HG03565 (cell line): ENCODE data around the gene DDX54.
A peak's percentile ranks its signal among the peaks of the same experiment; 100 is the strongest.

Experiments used
- ATAC-seq: cut with Tn5 transposase; IDR thresholded peaks from one replicate; pipeline ENCODE4 v1.9.1; 2021; ENCODE audit warnings: mild to moderate bottlenecking, moderate library complexity; ENCODE audit not compliant: unreplicated experiment

DDX54 gene

DNA sequence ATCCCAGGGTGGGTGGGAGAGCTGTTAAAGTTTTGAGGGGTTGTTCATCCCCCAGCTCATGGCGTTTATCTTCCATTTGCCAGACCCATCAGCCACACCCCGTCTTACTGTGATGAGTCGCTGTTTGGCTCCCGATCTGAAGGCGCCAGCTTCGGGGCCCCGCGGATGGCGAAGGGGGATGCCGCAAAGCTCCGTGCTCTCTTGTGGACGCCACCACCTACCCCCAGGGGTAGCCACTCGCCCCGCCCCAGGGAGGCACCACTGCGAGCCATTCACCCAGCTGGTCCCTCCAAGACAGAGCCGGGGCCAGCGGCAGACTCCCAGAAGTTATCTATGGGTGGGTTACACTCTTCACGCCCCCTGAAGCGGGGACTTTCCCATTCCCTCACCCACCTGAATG, 5.9 kb upstream of the DDX54 start:
- ATAC-seq: no peak

DNA sequence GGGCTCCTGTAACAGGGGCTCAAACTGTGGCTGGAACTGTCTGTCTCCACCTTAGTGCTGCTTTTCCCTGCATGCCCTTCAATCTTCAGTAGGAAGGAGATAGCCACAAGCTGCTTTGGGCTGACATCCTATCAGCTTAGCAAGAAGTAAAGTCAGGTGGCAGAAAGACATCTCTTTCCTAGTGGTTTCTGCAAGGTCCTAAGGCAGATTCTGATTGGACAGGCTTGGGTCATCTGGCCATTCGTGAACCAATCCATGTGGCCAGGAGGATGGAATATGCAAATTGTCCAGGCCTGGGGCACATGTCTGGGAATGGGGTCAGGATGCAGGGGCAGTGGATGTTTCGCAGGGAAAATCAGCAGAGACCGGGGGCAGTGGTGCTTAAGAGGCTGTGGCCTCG, 5.5 kb upstream of the DDX54 start:
- no peak for ATAC-seq

DNA sequence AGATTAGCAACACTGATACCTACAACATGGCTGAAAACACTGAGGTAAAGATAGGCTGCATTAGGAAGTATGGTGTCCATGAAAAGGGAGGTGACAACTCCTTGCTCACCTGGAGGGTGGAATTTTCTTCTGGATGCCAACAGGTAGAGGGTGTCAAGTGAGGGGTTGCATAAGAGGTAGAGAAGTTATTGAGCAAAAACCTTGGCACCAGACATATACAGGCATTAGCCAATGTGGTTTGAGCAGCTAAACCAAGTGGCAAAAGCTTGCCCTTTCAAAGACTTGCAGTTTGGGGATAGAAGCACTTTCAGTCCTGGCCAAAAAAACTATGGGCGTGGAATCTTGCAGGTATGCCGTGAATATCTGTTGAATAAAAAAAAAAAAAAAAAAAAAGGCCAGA, 4.1 kb upstream of the DDX54 start:
- ATAC-seq: no peak

DNA sequence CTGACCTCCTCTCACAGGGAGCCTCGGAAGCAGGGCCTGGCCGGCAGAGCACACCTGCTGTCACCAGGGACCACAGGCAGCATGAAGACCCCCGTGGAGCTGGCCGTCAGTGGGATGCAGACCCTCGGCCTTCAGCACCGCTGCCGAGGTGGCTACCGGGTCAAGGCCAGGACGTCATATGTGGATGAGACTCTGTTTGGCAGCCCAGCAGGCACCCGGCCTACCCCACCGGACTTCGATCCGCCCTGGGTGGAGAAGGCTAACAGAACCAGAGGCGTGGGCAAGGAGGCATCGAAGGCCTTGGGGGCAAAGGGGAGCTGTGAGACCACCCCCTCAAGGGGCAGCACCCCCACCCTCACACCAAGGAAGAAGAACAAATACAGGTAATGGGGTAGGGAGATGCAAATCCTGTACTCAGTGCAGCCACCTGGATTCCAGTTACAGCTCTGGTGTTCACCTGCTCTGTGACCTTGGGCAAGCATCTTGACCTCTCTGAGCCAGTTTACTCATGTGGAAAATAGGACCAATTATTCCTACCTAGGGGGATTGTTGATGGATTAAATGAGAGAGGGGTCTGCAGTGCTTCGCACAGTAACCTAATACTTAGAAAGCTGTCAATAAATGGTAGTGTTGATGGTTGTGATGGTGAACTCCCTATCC, 1.5 kb upstream of the DDX54 start:
- no peak for ATAC-seq

DNA sequence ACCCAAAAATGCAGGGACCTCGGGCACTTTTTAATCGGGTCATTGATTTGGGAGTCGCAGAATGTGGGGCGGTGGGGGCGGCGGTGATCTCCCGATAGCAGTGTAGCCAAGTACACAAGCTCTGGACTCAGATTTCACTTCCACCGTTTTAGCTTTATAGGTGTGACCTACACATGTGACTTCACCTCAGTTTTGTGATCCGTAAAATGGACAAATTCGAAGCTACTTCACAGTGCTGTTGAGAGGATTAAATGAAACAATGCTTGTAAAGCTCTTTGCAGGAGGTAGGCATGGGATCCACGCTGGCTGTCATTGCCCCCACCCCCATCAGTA, 721 bp upstream of the DDX54 start:
- ATAC-seq: no peak

DNA sequence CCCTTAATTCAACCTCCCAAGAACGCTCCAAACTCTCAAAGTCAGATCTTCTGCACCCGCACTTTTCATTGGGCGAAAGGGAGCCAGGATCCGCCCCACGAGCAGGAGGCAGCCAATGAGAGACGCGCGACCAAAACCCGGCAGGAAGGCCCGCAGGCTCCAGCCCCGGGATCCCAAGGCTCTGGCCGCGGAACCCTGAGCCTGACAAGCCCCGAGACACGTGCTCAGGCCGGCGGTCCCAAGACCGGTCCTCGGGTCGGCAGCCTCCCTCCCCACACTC, 438 bp downstream of the DDX54 start:
- ATAC-seq: peak; percentile 66

DNA sequence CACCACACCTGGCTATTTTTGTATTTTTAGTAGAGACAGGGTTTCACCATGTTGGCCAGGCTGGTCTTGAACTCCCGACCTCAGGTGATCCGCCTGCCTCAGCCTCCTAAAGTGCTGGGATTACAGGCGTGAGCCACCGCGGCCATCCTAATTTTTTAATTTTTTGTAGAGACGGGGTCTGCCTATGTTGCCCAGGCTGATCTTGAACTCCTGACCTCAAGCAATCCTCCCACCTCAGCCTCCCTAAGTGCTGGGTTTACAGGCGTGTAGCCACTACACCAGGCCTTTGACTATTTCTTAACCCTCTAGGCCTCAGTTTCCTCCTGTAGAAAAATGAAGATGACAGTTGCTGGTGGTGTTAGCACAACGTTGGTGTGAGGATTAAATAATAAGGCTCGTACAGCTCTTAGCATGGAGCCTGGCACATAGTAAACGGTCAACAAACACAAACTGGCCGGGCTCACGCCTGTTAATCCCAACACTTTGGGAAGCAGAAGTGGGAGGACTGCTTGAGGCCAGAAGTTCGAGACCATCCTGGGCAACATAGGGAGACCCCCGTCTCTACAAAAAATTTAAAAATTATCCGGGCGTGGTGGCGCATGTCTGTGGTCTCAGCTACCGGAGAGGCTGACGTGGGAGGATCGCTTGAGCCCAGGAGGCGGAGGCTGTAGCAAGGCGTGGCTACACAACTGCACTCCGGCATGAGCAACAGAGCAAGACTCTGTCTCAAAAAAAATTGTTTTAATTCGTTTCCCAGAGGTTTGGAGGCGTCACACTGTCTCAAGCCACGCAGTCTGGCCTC, 979 bp downstream of the DDX54 start:
- peak; percentile 24 for ATAC-seq

DNA sequence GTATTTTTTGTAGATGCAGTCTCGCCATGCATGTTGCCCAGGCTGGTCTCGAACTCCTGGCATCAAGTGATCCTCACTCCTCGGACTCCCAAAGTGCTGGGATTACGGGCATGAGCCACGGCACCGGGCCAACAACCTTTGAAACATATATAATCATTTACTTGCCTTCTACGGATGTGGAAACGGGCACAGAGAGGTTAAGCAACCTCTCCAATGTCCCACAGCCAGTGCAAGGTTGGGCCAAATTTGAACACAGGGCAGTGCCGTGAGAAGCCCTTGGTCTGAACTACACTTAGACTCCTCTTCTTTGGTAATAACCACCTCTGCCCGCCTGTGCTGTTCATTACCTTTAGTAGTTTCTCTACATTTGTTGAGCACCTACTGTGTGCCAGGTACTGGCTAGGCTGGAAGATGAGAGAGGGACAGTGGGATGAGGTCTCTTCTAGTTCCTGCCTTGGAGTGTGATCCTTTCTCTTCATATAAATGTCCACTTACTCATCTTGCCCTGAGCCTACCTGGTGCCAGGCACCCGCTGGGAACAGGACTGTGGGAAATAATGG, 2.2 kb downstream of the DDX54 start:
- ATAC-seq: no peak

DNA sequence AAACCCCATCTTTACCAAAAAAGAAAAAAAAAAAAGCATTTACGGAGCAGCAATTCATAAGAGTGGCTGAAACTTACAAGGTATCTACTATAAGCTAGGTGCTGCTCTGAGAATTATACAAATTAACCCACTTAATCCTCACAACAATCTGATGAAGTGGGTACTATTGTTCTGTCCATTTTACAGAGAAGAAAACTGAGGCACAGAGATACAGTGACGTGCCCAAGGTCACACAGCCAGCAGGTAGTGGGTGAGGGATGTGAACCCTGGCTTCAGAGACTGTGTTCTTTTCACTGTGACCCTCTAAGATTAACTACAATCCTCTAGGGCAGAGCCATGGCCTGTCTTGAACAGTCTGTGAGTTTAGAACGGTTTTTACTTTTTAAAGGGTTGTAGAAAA, 3.3 kb downstream of the DDX54 start:
- ATAC-seq: no peak

DNA sequence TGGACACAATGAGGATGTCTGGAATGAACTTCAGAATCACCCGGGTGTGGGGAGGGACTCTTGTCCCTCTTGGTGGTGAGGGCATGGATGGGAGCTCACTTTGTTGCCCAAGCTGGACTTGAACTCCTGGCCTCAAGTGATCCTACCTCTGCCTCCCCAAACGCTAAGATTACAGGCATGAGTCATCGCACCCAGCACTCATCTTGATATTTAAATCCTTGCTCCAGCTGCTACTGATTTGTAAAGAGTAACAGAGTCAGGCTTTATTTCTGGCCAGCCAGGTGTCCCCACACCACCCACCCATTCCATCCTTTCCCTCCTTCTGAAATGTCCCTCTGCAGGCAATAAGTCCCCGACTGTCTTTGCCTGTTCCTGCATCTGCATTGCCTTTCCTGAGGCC, 4.9 kb downstream of the DDX54 start:
- no peak for ATAC-seq

DNA sequence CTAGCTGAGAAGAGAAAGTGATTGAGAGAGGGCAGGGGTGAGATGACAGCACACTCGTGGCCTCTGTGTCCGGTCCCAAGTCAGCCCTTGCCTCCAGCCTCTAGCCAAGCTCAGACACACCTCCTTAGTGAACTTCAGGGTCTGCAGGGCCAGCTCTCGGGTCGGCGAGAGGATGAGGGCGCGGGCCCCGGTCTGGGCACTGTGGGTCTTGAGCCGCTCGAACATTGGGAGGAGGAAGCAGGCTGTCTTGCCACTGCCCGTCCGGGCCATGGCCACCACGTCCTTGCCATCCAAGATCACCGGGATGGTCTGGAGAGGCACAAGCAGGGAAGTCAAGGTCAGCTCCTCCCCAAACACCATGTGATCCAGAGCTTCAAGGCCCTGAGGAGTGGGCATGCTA, 6.3 kb downstream of the DDX54 start:
- no peak for ATAC-seq

DNA sequence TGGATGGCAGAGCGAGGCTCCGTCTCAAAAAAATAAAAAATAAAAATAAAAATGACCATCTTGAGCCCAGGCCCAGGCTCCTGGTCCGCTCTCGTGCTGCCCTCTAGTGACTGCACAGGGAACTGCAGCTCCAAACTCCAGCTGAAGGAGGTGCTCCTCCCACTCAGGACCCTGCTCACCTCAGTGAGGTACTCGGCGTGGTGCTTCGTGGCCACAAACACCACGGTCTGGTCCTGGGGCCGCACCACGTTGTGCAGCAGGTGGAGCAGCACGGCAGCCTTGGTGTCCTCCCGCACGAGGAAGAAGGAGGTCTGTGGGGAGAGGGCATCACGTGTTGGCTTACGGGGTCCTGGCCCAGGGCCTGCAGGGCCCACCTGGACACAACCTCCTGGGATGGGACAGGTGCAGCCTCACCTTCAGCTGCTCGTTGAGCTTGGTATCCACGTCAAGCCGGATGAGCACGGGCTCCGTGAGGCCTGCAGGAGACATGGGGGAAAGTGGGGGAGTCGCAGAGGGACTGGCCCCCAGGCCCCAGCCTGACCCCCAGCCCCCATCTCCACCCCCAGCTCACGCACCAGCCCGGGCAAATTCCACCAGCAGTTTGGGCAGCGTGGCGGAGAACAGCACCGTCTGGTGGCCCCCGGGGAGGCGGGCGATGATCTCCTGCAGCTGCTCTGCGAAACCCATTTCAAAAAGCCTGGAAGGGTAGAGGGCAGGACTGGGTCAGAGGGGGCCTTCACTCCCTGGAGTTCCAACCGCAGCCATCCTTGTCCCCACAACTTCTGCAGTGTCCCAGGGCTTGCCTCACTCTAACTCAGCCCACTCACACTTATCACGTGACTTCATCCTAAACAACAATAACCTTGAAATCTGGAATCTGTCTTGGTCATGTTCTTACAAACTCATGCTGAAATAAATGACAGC, 10.6 kb downstream of the DDX54 start:
- ATAC-seq: no peak

DNA sequence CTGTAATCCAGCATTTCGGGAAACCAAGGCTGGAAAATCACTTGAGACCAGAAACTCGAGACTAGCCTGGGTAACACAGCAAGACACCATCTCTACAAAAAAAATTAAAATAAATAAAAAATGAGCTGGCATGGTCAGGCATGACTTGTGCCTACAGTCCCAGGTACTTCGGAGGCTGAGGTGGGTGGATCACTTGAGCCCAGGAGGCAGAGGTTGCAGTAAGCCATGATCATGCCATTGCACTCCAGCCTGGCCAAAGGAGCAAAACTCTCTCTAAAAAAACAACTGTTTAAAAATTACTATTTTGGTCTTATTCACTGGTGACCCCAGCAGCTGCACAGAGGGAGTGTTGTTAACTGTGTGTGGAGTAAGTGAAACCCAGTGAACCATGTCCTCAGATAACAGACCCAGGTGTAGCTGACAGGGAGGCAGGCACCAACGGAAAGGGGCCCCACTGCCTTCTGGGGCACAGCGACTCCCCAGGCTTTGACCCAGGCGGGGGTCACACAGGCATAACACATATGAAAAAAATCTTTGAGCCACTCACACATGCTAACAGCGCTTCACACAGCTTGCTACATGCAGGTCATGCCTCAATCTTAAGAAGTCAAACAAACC, 12.1 kb downstream of the DDX54 start:
- peak; percentile 51 for ATAC-seq

DNA sequence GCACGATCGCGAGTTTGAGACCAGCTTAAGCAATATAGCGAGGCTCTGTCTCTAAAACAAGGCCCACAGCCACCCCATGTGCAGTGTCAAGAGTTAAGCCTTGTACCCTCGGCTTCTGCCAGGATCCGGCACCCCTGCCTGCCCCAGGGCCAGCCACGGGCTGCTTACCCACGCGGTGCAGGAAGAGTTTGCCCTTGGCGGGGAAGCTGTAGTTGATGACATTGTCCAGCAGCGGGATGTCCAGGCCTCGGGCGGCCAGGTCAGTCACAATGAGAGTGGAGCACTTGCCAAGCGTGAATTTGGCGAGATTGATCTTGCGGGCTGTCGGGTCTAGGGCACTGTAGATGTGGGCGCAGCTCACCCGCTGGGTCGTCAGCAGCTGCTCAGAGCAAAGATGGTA, 13.1 kb downstream of the DDX54 start:
- no peak for ATAC-seq

DNA sequence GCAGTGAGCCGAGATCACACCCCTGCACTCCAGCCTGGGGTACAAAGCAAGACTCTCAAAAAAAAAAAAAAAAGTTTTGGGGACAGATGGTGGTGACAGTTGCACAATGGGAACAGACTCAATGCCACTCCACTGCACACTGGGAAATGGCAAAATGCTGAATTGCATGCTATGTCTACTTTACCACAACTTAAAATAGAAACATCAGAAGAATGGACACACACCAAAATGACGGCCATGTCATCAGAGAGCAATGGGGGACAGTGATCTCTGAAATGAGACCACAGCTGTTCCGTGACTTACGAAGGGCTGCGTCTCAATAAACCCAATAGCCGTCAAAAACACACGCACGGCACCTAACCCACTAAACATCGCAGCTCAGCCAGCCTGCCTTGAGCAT, 13.7 kb downstream of the DDX54 start:
- ATAC-seq: no peak

DNA sequence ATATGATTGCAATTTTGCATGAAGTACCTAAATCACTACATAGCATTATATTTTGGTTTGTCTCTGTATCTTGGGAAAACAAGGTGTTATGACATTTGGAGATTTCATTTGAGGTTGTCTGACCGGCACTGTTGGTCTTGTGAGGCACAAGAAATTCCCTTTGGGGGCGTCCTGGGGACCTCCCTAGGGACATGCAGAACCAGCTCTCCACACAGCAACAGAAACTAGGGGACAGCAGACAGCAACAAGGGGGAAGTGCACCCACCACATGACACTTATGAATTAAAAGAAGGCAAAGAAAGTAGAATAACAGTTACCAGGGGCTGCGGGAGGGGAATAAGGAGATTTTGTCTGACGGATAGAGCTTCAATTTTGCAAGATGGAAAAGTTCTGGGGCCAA, 14.4 kb downstream of the DDX54 start:
- ATAC-seq: no peak

DNA sequence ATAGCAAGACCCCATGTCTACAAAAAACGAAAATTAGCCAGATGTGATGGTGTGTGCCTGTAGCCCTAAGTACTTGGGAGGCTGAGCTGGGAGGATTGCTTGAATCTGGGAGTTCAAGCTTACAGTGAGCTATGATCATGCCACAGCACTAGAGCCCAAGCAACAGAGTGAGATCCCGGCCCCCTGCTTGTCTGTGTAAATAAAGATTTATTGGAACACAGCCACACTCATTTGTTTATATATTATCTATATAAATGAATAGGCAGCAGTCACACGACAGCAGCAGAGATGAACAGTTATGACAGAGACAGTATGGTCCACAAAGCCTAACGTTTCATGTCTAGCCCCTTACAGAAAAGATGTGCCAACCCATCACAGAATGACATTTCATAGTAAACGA, 14.8 kb downstream of the DDX54 start:
- ATAC-seq: no peak

DNA sequence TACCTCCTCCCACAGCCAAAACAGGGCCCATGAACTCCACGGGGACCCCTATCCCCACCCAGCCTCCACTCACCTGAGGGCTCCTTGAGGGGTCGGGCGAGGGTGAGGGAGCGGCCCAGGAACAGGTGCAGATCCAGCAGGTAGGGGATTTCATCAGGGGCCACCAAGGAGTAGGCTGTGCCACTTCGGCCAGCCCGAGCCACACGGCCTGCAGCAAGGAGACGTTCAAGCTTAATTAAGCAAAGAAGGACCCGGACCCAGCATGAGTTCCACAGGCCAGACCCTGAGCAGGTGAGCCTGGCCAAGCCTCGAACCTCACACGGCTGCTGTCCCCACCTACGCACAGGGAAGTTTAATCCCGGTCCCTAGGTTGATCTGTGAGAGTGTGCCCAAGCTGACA, 15.6 kb downstream of the DDX54 start:
- no peak for ATAC-seq

DNA sequence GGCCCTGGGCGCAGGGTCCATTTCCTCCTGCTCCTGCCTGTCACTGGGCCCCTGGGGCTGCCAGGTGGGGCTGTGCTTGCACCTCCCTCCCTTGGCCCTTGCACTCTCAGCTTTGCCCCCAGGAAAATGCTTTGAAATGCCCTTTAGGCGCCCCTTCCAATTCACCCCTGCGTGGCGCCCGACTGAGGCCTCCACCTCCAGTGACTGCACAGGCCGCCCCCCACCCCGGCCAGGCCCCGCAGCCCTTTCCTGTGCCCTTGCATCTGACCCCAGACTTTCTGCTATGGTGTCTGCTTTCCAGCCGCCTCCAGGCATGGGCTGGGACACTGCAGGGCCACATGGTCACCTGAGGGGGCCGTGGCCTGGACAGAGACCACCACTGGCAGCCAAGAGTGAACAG, 17.4 kb downstream of the DDX54 start:
- ATAC-seq: no peak

DNA sequence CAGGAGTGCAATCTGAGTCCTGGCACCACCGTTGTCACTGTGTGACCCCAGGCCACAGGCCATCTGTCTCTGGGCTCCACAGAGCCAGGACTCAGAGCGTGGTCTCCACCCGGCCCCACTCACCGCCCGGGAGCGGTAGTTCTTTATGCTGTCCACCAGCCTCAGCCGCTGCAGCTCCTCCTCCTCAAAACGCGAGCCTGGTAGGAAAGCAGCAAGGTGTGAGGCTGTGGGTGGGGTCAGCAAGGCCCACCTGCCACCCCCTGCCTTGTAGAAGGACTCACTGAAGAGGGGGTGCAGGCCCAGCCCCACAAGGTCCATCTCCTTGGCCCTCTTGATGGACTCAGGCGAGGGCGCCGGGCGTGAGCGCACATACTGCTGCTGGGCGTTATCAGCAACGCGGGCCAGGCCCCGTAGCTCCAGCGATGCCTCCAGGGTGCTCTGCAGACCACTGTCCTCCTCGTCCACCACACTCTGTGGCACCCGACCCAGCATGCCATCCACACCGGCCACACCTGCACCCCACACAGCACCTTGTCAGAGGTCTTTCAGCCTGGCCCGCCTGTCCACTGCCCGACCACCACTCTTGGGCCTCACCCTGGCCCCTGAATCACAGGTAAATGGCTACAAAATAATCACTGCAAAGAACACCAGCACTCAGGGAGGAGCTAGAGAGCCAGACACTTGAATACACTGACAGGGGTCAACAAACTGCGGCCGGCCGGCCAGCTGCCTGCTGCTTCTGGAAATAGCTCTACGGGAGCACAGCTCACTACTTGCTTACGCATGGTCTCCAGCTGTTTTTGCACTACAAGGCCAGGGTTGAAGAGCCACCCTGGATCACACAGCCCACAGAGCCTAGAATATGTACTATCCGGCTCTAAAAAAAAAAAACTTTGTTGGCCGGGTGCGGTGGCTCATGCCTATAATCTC, 19.5 kb downstream of the DDX54 start:
- no peak for ATAC-seq
